ENCODE measurements around the gene FRMD7.

DNA sequence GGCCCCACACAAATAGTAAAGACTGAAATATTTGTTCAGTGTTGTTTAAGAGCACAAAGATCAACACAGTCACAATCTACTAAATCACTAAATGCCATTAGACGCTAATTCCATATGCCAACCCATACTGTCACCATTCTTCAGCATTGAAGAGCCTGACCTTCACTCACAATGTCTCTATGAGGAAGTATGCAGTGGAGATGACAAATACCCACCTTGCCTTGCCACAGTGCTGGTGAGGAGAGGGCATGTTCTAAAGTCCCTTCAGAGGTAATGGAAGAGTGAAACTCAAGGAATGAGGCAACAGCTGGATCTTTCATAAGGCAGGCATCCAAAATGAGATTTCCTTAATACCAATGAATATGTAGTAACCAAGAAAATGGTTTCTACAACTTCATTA is 50.4 kb downstream of the FRMD7 start:
- TF ChIP-seq, protein P1, sequence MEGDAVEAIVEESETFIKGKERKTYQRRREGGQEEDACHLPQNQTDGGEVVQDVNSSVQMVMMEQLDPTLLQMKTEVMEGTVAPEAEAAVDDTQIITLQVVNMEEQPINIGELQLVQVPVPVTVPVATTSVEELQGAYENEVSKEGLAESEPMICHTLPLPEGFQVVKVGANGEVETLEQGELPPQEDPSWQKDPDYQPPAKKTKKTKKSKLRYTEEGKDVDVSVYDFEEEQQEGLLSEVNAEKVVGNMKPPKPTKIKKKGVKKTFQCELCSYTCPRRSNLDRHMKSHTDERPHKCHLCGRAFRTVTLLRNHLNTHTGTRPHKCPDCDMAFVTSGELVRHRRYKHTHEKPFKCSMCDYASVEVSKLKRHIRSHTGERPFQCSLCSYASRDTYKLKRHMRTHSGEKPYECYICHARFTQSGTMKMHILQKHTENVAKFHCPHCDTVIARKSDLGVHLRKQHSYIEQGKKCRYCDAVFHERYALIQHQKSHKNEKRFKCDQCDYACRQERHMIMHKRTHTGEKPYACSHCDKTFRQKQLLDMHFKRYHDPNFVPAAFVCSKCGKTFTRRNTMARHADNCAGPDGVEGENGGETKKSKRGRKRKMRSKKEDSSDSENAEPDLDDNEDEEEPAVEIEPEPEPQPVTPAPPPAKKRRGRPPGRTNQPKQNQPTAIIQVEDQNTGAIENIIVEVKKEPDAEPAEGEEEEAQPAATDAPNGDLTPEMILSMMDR (IDR thresholded peaks at IDR 0.05) = no peak
- TF ChIP-seq, protein P2, sequence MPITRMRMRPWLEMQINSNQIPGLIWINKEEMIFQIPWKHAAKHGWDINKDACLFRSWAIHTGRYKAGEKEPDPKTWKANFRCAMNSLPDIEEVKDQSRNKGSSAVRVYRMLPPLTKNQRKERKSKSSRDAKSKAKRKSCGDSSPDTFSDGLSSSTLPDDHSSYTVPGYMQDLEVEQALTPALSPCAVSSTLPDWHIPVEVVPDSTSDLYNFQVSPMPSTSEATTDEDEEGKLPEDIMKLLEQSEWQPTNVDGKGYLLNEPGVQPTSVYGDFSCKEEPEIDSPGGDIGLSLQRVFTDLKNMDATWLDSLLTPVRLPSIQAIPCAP (CRISPR knock-in tag; IDR thresholded peaks at IDR 0.05) = no peak
- no peak for TF ChIP-seq TEAD4 (CRISPR knock-in tag; IDR thresholded peaks at IDR 0.05)

Data from WTC11 (cell line).